ENCODE results near the gene CRYBG1.
A peak's percentile ranks its signal among the peaks of the same experiment; 100 is the strongest.
"Not testable (repeated sequence)": the region's sequence is repeated elsewhere in the genome, so short reads cannot be mapped to it uniquely, and the experiment has no call there.

Gene CRYBG1

GRCh38 chr6:106533054-106533453 is 172.5 kb downstream of the CRYBG1 start:
- no peak for DNase-seq

GRCh38 chr6:106534004-106534403 is 173.5 kb downstream of the CRYBG1 start:
- no peak for DNase-seq

- DNase-seq, result no peak
Measured at GRCh38 chr6:106534564-106534982, 174.1 kb downstream of the CRYBG1 start.

GRCh38 chr6:106535012-106535411 is 174.5 kb downstream of the CRYBG1 start:
- DNase-seq, result no peak

GRCh38 chr6:106536357-106536756 is 175.8 kb downstream of the CRYBG1 start:
- no peak for DNase-seq

GRCh38 chr6:106536851-106537250 is 176.3 kb downstream of the CRYBG1 start:
- DNase-seq, result no peak

- DNase-seq, result no peak
Measured at GRCh38 chr6:106537662-106538061, 177.1 kb downstream of the CRYBG1 start.

GRCh38 chr6:106538145-106538544 is 177.6 kb downstream of the CRYBG1 start:
- DNase-seq, result no peak

- no peak for DNase-seq
Measured at GRCh38 chr6:106539936-106540335, 179.4 kb downstream of the CRYBG1 start.

GRCh38 chr6:106540432-106540831 is 179.9 kb downstream of the CRYBG1 start:
- DNase-seq, result no peak

- DNase-seq, result no peak
Measured at GRCh38 chr6:106540907-106541306, 180.4 kb downstream of the CRYBG1 start.

GRCh38 chr6:106546261-106546690 is 185.8 kb downstream of the CRYBG1 start:
- no peak for DNase-seq

- DNase-seq, result peak; percentile 40
Measured at GRCh38 chr6:106546691-106547414, 186.3 kb downstream of the CRYBG1 start.

GRCh38 chr6:106547601-106548453 is 187.3 kb downstream of the CRYBG1 start:
- DNase-seq, result no peak

GRCh38 chr6:106548926-106549455 is 188.5 kb downstream of the CRYBG1 start:
- not testable (repeated sequence) for DNase-seq

- no peak for DNase-seq
Measured at GRCh38 chr6:106549521-106549920, 189.0 kb downstream of the CRYBG1 start.

GRCh38 chr6:106551155-106551554 is 190.6 kb downstream of the CRYBG1 start:
- DNase-seq, result no peak

GRCh38 chr6:106553440-106553839 is 192.9 kb downstream of the CRYBG1 start:
- no peak for DNase-seq

- no peak for DNase-seq
Measured at GRCh38 chr6:106555767-106556166, 195.2 kb downstream of the CRYBG1 start.

- peak; percentile 17 for DNase-seq
Measured at GRCh38 chr6:106556368-106556960, 195.9 kb downstream of the CRYBG1 start.

- no peak for DNase-seq
Measured at GRCh38 chr6:106557837-106558236, 197.3 kb downstream of the CRYBG1 start.

- no peak for DNase-seq
Measured at GRCh38 chr6:106558364-106558763, 197.8 kb downstream of the CRYBG1 start.

GRCh38 chr6:106559659-106560058 is 199.1 kb downstream of the CRYBG1 start:
- not testable (repeated sequence) for DNase-seq
